T-helper 1 cell (primary cell): Measurements from ENCODE around the gene FAM236B.
"Not testable (repeated sequence)": the region's sequence is repeated elsewhere in the genome, so short reads cannot be mapped to it uniquely, and the experiment has no call there.

Experiments used
- DNase-seq, 5 donors: peaks; one replicate each; pipeline ENCODE4 v3.0.0-alpha.2; 2012 to 2020
- total RNA-seq, 4 donors: gene quantifications; one replicate each; lab custom pipeline; 2026; lab: John Stamatoyannopoulos, UW

Gene FAM236B
- 0 reads per million in 4 donors for total RNA-seq

DNA sequence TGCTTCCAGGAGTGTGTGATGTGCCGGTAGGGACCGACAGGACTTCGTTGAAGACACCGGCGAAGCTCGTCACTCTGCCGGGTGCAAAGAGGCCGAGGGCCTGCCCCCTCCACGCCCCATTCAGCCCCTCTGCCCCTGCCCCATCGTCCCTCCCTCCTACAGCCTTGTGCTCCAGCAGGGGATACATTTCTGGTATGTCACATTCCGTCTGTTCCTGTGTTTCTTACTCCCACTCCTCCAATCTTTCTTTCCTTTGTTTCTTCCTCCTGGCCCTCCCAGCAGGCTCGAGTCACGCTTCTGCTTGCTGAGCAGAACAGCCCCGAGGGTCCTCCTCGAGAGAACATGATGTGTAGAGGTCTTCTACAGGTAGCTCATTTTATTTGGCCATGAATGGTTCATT is at the start of gene FAM236B:
Gene FAM236B (minus strand): TSS at position 101 of the 400 bp plus-strand sequence. CDS start 100 bp downstream, at position 1.
- not testable (repeated sequence) for DNase-seq

- not testable (repeated sequence) for DNase-seq
Observed at GRCh38 chrX:72830701-72831100, 48.2 kb upstream of the FAM236B start.

- not testable (repeated sequence) for DNase-seq
Observed at GRCh38 chrX:72808110-72808509, 25.6 kb upstream of the FAM236B start, which contains the start of gene FAM236D. TSS of gene FAM236D (minus strand) at chrX:72808210. CDS start at chrX:72808110, 100 bp downstream.

- DNase-seq: not testable (repeated sequence)
Observed at GRCh38 chrX:72790390-72790789, 7.9 kb upstream of the FAM236B start.

- DNase-seq: not testable (repeated sequence)
Observed at GRCh38 chrX:72788142-72788541, 5.7 kb upstream of the FAM236B start.

- DNase-seq: not testable (repeated sequence)
Observed at GRCh38 chrX:72783964-72784363, 1.5 kb upstream of the FAM236B start.

DNA sequence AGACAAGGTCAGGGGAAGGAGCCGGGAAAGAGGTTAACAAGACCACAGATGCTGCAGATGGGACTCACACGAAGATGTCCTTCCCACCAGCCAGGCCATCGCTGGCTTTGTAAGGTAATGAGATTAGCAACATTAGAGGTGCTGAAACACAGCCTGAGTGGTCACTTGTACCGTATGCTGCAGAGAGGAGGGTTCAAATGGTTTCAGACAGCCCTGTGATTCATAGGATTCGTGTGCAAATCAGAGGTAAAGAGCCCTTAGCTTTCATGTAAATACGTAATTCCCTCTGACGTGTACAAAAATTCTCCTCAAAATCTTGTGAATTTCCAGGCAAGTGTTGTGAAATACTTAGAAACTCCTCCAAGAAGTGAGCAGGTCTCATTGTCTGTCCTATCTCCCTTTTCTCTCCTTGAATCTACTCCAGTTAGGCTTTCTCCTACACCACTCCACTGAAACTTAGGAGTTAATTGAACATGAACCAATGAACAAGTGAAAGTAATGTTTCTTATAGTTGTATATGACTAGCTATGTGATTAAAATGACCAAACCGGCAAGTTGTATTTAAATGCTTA is 991 bp upstream of the FAM236B start:
- not testable (repeated sequence) for DNase-seq

DNA sequence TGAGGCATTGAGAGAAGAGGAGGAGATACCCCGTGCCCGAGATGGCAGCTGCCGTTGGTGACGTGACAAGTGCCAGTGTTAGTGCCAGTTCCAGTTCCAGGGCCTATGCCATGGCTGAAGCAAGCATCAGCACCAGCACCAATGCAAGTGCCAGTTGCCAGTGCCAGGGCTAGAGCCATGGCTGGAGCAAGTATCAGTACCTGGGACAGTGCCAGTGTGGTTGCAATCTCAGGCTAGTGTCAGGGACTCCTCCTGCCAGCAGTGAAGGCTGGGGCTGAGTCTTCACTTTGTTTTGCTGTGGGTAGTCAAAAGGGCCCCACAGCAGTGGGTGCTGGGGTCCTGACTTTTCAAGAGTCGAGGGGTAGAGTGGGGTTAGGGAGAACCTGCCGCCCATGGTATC is 4.3 kb downstream of the FAM236B start:
- DNase-seq: not testable (repeated sequence)

- not testable (repeated sequence) for DNase-seq
Observed at GRCh38 chrX:72777467-72777790, 5.0 kb downstream of the FAM236B start.

GRCh38 chrX:72776653-72777466 is 5.6 kb downstream of the FAM236B start, which contains the start of gene DMRTC1B:
TSS of gene DMRTC1B (plus strand) at chrX:72776890. CDS start at chrX:72845136, 68,246 bp downstream.
- DNase-seq: not testable (repeated sequence)

DNA sequence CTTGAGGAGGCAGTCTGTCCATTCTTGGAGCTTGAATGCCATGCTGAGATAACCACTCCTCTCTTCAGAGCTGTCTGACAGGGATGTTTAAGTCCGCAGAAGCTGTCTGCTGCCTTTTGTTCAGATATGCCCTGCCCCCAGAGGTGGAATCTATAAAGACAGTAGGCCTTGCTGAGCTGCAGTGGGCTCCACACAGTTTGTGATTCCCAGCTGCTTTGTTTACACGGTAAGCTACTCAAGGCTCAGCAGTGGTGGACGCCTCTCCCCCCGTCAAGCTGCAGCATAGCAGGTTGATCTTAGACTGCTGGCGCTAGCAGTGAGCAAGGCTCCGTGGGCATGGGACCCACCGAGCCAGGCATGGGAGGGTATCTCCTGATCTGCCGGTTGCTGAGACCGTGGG is 22.0 kb downstream of the FAM236B start:
- not testable (repeated sequence) for DNase-seq

DNA sequence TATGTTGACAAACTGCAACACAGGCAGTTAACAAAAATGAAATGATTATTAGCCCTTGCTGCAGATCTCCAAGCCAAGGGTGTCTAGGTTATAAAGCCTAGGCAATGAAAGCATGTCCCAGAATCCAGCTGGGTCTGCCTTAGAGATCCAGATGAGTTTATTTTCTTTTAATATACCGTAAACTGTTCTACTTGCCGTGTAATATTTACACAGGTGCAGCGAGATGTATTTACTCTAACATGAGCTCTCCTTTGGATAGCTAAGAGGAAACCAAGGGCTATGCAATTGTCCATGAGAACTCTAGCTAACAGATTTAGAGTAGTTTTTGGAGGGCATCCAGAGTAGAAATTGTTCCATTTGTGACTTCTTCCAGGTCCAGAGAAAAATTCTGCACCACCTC is 33.9 kb downstream of the FAM236B start:
- DNase-seq: not testable (repeated sequence)

GRCh38 chrX:72745546-72745945 is 36.9 kb downstream of the FAM236B start:
- not testable (repeated sequence) for DNase-seq

- DNase-seq: no peak
Observed at GRCh38 chrX:72735561-72735960, 46.9 kb downstream of the FAM236B start.

DNA sequence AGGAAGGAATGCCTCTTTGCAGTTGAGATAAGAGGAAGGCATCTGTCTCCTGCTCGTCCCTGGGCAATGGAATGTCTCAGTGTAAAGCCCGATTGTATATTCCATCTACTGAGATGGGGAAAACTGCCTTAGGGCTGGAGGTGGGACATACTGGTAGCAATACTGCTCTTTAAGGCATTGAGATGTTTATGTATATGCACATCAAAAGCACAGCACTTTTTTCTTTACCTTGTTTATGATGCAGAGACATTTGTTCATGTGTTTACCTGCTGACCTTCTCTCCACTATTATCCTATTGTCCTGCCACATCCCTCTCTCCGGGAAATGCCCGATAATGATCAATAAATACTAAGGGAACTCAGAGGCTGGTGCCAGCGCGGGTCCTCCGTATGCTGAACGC is 48.8 kb downstream of the FAM236B start:
- not testable (repeated sequence) for DNase-seq
